K562 (cell line): ENCODE results near the gene ZNF562.
"Not testable (repeated sequence)": the region's sequence is repeated elsewhere in the genome, so short reads cannot be mapped to it uniquely, and the experiment has no call there.

Source experiments
- ELF4 ChIP-seq: fragments of 450-650 bp; formaldehyde crosslinking; IDR thresholded peaks from 2 replicates; pipeline ENCODE4 v1.4.0; 2022; ENCODE audit warnings: missing genetic modification characterization
- NR3C1 ChIP-seq: sonication (generic); formaldehyde crosslinking; IDR thresholded peaks from 2 replicates; pipeline ENCODE4 v1.8.1; 2022; ENCODE audit warnings: missing genetic modification reagents
- POLR2A ChIP-seq: fragments of 450-650 bp; conservative IDR thresholded peaks from 2 replicates; pipeline ENCODE4 v1.6.1; 2016
- SIRT6 ChIP-seq: IDR thresholded peaks from one replicate; pipeline ENCODE4 v1.6.1; 2012; ENCODE audit warnings: low read depth, mild to moderate bottlenecking, control low read depth, inconsistent platforms, low read length, moderate library complexity
- STAT5B ChIP-seq: fragments of 250-450 bp; sonication (Bioruptor Pico); IDR thresholded peaks from 2 replicates; pipeline ENCODE4 v1.8.0; 2021; ENCODE audit warnings: mild to moderate bottlenecking, inconsistent platforms

- not testable (repeated sequence) for TF ChIP-seq SIRT6; ELF4 (CRISPR knock-in tag); NR3C1; POLR2A; STAT5B (CRISPR knock-in tag)
These were observed 23.4 kb downstream of the ZNF562 start for GRCh38 chr19:9651464-9651863.
